Measurements from ENCODE around the gene INSL3.

INSL3 gene

GRCh38 chr19:17821190-17821589, at the start of gene INSL3:
INSL3 (minus strand) TSS chr19:17821519; CDS start chr19:17821506, 13 bp downstream.
- TF ChIP-seq GATA1 (IDR thresholded peaks at IDR 0.05; ENCODE audit: low read depth, low read length) (no peak), POLR2A (IDR thresholded peaks at IDR 0.05; ENCODE audit: low read length) (no peak)
- DNase-seq: no peak

DNA sequence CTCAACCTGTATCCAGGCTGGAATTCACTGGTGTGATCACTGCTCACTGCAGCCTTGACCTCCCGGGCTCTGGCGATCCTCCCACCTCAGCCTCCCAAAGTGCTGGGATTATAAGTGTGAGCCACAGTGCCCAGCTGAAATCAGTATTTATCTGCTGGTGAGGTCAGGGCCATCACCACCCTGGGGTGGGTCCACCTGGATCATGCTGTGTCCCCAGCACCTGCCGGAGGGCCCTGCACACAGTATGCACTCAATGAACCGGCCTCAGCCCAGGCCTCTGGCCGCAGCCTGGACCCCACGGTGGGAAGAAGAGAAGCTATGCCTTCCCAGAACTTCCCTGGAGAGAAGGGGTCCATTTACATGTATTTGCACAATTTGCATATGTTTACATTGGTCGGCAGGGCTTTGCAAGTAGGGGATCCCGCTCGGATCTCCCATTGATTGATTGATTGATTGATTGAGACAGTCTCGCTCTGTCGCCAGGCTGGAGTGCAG, 47.8 kb upstream of the INSL3 start:
- DNase-seq: no peak
- TF ChIP-seq GATA1 (IDR thresholded peaks at IDR 0.05; ENCODE audit: low read depth, low read length) (no peak), POLR2A (IDR thresholded peaks at IDR 0.05; ENCODE audit: low read length) (no peak)

DNA sequence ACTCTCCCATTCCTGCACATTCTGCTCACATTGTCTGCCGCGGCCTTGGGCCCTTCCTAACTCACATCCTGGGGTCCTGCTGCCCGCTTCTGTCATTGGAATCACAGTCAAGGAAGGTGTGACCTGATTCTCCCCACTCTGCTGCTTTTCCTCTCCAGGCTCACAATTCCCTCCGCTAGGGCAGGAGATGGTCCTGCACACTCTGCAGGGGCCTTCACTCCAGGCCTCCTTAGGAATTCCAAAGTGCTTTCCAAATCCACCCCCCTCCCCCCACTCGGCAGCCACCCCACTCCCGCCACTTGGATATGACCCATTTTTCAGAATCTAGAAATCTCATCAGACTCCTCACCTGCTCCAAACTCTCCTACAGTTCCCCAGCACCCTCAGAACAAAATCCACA, 47.4 kb upstream of the INSL3 start:
- TF ChIP-seq POLR2A (IDR thresholded peaks at IDR 0.05; ENCODE audit: low read length): no peak
- no peak for TF ChIP-seq GATA1 (IDR thresholded peaks at IDR 0.05; ENCODE audit: low read depth, low read length)
- no peak for DNase-seq

- no peak for DNase-seq
- TF ChIP-seq GATA1 (IDR thresholded peaks at IDR 0.05; ENCODE audit: low read depth, low read length): no peak
- no peak for TF ChIP-seq POLR2A (IDR thresholded peaks at IDR 0.05; ENCODE audit: low read length)
Measured at GRCh38 chr19:17866964-17867486, 45.7 kb upstream of the INSL3 start.

- DNase-seq: no peak
- no peak for TF ChIP-seq GATA1 (IDR thresholded peaks at IDR 0.05; ENCODE audit: low read depth, low read length)
- TF ChIP-seq POLR2A (IDR thresholded peaks at IDR 0.05; ENCODE audit: low read length): no peak
Measured at GRCh38 chr19:17866312-17866963, 45.1 kb upstream of the INSL3 start.

GRCh38 chr19:17865364-17866311, 44.3 kb upstream of the INSL3 start:
- peak in 1 of 2 experiments; percentile 34 for DNase-seq
- TF ChIP-seq GATA1 (IDR thresholded peaks at IDR 0.05; ENCODE audit: low read depth, low read length) (no peak), POLR2A (IDR thresholded peaks at IDR 0.05; ENCODE audit: low read length) (peak; percentile 61)

GRCh38 chr19:17863520-17864182, 42.3 kb upstream of the INSL3 start:
- TF ChIP-seq GATA1 (IDR thresholded peaks at IDR 0.05; ENCODE audit: low read depth, low read length): no peak
- no peak for TF ChIP-seq POLR2A (IDR thresholded peaks at IDR 0.05; ENCODE audit: low read length)

GRCh38 chr19:17862711-17863519, 41.6 kb upstream of the INSL3 start:
- no peak for DNase-seq

More at GRCh38 chr19:17863520-17864182, 42.3 kb upstream of the INSL3 start:
- DNase-seq: no peak

GRCh38 chr19:17861542-17862402, 40.5 kb upstream of the INSL3 start:
- no peak for DNase-seq
- TF ChIP-seq GATA1 (IDR thresholded peaks at IDR 0.05; ENCODE audit: low read depth, low read length) (no peak), POLR2A (IDR thresholded peaks at IDR 0.05; ENCODE audit: low read length) (no peak)

More at GRCh38 chr19:17862711-17863519, 41.6 kb upstream of the INSL3 start:
- TF ChIP-seq GATA1 (IDR thresholded peaks at IDR 0.05; ENCODE audit: low read depth, low read length): no peak
- peak; percentile 2 for TF ChIP-seq POLR2A (IDR thresholded peaks at IDR 0.05; ENCODE audit: low read length)

DNA sequence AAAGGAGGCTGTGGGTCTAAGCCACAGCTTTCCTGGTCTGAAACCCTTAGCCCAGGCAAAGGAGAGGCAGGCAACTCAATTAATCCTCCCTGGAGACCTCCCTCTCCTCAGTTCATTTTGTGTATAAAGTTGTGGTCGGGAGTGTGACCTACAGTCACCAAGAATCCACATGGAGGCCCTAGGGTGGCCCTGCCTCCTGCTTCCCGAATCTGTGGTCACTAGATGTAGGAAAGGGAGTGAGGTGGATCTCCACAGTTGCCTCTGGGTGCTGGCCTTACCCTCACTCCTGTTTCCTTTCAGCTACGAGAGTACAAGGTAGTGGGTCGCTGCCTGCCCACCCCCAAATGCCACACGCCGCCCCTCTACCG, 39.7 kb upstream of the INSL3 start:
- TF ChIP-seq POLR2A (IDR thresholded peaks at IDR 0.05; ENCODE audit: low read length) (no peak), GATA1 (IDR thresholded peaks at IDR 0.05; ENCODE audit: low read depth, low read length) (no peak)
- no peak for DNase-seq

DNA sequence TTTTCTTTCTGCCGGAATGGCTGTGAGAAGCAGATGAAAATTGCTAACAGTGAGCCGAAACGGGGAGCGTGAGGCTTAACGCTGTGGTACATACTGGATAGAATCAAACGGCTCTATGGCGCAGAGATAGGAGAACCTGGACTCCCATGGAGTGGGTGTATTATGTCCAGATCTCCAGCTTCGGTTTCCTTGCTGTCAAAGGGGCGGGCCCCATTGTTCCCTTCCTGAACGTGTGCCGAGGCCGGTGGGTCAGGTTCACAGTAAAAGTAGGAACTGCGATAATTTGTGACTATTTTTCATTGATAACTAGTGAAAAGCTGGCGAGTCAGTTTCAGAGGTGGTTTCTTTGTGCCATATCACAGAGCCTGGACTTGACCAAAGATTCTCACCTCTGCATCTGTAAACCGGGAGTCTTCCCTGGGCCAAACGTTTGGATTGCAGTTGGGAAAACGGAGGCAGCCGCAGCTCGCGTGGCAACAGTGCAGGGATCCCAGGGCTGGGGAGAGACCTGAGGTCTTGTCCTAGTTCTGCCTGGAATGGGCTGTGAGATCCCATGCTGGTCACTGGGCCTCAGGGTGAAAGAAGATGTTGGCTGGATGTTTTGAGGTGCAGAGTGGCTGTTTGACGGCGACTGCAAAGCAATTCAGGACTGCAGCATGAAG, 39.1 kb upstream of the INSL3 start:
- no peak for DNase-seq

More for the DNA sequence above, 39.1 kb upstream of the INSL3 start:
- TF ChIP-seq POLR2A (IDR thresholded peaks at IDR 0.05; ENCODE audit: low read length) (no peak), GATA1 (IDR thresholded peaks at IDR 0.05; ENCODE audit: low read depth, low read length) (no peak)
